HG02884 (cell line): ENCODE data around the gene HIRA.

ENCODE experiments used
- ATAC-seq: cut with Tn5 transposase; IDR thresholded peaks from one replicate; pipeline ENCODE4 v1.9.1; 2021; ENCODE audit warnings: mild to moderate bottlenecking, moderate library complexity; ENCODE audit not compliant: unreplicated experiment

Gene HIRA

DNA sequence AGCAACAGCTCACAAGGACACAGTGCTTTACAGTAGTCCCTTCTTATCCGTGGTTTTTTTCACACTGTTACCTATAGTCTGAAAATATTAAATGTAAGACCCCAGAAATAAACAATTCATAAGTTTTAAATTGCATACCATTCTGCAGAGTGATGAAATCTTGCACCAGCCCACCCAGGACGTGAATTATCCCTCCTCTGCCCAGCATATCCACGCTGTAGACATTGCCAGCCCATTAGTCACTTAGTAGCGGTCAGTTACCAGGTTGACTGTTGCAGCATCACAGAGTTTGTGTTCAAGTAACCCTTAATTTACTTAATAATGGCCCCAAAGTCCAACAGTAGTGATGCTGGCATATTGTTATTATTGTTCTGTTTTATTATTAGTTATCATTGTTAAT is 143.6 kb downstream of the HIRA start:
- ATAC-seq = no peak

DNA sequence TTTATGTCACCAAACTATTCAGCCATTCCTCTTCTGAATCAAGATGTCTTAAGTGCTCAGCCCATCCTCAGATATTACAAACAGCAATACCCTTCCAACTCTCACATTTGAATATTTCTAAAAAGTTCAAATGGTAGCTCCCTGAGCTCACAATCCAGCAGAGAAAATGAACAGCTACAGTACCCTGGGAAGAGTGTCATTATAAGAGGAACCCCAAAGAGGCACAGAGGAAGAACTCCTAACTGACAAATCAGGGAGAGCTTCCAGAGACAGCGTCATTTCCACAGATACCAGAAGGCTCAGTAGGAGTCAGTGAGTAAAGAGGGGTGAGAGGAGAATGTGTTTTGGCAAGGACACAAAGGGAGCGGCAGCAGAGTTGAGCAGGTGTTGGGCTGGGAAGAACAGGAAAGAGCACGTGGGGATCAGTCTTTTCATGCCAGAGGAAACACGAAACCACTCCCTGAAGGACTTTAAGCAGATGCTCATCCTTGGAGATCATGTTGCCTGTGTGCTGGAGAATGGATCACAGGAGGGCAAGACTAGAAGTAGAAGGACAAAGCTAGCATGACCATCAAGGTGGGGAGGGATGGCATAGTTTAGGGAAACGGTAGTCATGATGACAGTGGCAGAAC is 144.3 kb downstream of the HIRA start:
- ATAC-seq = no peak

DNA sequence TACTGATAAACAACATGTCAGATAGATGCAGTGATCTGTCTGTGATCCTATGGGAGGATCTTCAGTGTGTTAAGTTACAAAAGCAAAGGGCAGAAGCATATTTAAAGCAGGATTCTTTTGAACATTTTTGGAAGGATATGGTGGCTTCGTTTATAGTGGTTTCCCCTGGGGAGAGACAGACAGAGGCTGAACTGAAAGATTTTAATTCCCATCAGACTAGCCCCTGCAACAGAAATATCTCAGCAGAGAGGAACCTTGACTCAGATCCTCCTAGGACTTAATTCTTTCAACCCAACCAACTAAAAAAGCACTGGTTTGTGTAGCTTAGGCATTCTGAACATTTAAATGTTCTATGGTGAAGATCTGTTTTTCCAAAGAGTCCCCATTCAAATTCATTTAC is 145.7 kb downstream of the HIRA start:
- ATAC-seq = no peak
